Activated T-cell treated with anti-CD3 and anti-CD28 coated beads, Interleukin-2, amount 50 U/mL, for 1 hour (primary cell): ENCODE results near the gene TAF11.
"Not testable (repeated sequence)": the region's sequence is repeated elsewhere in the genome, so short reads cannot be mapped to it uniquely, and the experiment has no call there.

ENCODE experiments used
- DNase-seq: peaks from one replicate; pipeline ENCODE4 v3.0.0-alpha.2; 2020

TAF11 gene

DNA sequence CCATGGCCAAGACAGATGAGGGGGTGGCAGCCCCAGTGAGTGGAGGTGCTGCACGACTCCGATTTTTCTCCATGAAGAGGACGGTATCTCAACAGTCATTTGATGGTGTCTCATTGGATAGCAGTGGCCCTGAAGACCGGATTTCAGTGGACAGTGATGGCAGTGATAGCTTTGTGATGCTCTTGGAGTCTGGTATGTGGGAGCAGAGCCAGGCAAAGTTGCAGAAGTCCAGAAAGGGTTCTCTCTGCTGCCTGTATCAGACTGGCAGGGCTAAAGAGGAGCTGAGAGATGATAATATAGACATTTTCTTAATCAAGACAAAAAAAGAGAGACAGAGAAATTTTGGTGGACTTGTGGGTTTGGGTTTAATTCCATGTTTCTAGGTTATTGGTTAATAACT is 23.8 kb downstream of the TAF11 start:
- no peak for DNase-seq

DNA sequence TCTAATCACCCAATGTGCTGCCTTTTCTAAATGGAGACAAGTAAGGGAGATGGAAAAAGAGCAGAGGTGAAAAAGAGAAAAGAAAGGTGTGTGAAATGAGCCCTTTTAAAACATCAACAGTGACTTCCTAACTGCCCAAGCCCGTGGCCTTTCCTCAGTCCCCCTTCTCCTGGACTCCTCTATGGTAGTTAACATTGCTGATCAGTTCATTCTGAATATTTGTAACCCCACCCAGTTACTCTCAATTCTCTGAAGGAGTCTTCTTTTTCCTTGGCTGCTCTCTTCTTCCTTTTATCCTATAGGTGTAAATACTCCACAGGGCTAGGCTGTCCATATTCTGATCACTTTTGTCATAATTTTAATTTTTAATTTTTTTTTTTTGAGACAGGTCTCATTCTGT is 27.1 kb downstream of the TAF11 start:
- no peak for DNase-seq

DNA sequence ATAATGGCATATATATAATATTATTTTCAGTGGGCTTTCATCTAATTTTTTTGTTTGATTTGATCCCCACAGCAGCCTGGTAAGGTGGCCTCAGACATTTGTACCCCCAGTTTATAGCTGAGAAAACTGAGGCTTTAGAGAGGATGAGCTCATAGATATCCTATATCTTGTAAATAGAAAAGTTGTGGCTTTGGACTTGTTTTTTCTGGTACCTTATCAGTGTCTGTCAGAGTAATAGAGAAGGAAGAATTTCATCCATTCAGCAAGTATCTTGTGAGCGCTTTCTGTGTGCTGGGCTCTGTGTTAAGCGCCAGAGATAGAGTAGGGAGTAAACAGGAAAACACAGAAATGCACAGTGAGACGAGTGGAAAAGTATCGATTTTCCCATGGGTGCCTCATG is 27.9 kb downstream of the TAF11 start:
- DNase-seq: no peak

- DNase-seq: no peak
Measured at GRCh38 chr6:34858681-34859080, 29.2 kb downstream of the TAF11 start.

- DNase-seq: no peak
Measured at GRCh38 chr6:34855463-34855862, 32.4 kb downstream of the TAF11 start.

GRCh38 chr6:34852406-34853085 is 35.3 kb downstream of the TAF11 start:
- DNase-seq: no peak

GRCh38 chr6:34851361-34851760 is 36.5 kb downstream of the TAF11 start:
- DNase-seq: no peak

- DNase-seq: not testable (repeated sequence)
Measured at GRCh38 chr6:34849066-34849465, 38.8 kb downstream of the TAF11 start.

- DNase-seq: no peak
Measured at GRCh38 chr6:34839666-34840352, 48.0 kb downstream of the TAF11 start.

- no peak for DNase-seq
Measured at GRCh38 chr6:34837528-34837927, 50.3 kb downstream of the TAF11 start.

DNA sequence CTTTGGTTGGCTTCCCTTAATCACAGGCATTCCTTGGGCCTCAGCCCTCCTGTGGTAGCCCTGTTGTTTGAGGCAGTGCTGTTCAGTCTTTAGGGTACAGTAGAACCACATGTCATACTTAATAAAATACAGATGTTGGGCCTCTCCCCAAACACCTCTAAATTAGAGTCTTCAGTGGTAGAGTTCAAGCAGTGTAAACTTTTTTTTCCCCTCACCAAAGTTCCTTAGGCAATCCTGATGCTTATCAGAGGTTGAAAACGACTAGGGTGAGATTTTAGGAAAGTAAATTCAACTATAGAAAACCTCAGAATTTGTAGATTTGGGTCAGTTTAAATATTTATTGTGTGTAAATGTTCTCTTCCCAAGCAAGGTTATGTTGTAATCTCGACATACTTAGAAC is 51.4 kb downstream of the TAF11 start:
- DNase-seq: no peak

- DNase-seq: no peak
Measured at GRCh38 chr6:34836008-34836407, 51.8 kb downstream of the TAF11 start.

- no peak for DNase-seq
Measured at GRCh38 chr6:34834789-34835518, 52.9 kb downstream of the TAF11 start.

- DNase-seq: no peak
Measured at GRCh38 chr6:34832942-34833341, 54.9 kb downstream of the TAF11 start.

- DNase-seq: no peak
Measured at GRCh38 chr6:34829137-34829536, 58.7 kb downstream of the TAF11 start.
